HG03196 (cell line): ENCODE measurements around the gene DCUN1D1.

Experiments
- ATAC-seq: cut with Tn5 transposase; IDR thresholded peaks from one replicate; pipeline ENCODE4 v1.9.1; 2021; ENCODE audit not compliant: unreplicated experiment

Gene DCUN1D1

GRCh38 chr3:182937293-182938051 is 42.9 kb downstream of the DCUN1D1 start:
- peak; percentile 91 for ATAC-seq

- no peak for ATAC-seq
Measured at GRCh38 chr3:182936918-182937285, 43.4 kb downstream of the DCUN1D1 start.

GRCh38 chr3:182936239-182936917 is 44.0 kb downstream of the DCUN1D1 start:
- no peak for ATAC-seq

DNA sequence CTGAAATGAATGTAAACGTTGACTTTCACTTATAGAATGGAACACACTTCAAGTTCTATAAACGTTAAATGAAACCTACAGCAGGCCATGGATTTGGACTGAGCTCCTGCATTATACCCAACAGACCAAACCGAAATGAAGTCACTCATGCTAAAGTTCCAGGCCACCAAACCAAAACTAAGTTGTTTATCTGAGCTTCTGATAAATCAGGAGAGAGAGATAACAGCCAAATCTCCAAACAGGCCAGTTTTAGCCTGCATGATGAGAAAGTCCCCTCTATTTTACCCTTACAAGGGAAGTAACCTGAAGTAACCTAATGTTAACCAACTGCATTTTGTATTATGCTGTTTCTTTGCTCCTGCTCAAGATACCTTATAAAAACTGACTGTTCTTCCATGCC is 44.5 kb downstream of the DCUN1D1 start:
- no peak for ATAC-seq

DNA sequence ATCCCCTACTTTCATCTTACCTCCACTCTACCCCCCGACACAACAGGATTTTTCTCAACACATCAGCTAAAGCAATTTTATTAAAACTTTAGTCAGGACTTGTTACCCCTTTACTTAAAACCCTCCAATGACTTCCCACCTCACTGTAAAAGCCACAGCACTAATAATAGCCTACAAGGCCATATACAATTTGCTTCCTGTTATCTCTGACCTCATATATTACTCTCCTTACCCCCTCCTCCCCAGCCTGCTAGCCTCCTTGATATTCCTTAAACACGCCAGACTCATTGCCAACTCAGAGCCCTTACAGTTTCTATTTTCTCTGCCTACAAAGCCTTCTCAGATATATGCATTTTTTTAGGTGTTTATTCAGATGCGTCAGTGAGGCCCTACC is 54.4 kb downstream of the DCUN1D1 start:
- ATAC-seq = peak; percentile 27

DNA sequence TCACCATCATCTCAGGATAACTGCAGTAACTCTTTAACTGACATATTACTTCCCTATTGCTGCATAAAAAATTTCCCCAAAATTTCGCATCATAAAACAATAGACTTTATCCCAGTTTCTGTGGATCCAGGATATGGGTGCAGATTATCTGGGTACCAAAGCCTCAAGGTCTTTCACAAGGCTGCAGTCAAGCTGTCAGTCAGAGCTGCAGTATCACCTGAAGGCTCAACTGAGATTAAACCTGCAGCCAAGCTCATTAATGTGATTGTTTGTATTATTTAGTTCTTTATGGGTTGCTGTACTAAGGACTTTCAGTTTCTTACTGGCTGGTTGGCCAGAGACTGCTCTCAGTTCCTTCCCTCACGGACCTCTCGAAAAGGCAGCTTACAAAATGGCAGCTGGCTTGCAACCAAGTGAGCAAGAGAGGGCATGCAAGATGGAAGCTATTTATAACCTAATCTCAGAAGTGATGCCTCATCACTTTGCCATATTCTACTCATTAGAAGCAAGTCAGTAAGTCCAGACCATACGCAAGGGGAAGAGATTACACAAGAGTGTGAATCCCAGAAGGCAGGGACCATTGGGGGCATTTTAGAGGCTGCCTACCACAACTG is 54.9 kb downstream of the DCUN1D1 start:
- peak; percentile 88 for ATAC-seq

GRCh38 chr3:182921665-182922355 is 58.5 kb downstream of the DCUN1D1 start:
- ATAC-seq = no peak

DNA sequence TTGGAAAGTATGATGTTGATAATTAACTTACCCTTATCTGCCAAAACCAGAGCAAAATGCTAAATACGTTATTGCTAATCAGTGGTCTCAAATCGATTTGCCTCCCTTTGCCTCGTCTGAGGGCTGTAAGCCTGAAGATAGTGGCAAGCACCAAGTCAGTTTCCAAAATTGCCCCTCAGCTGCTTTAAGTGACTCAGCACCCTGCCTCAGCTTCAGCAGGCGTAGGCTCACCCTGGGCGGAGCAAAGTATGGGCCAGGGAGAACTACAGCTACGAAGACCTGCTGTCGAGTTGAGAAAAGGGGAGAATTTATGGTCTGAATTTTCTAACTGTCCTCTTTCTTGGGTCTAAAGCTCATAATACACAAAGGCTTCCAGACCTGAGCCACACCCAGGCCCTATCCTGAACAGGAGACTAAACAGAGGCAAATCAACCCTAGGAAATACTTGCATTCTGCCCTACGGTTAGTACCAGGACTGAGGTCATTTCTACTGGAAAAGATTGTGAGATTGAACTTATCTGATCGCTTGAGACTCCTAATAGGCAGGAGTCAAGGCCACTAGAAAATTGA is 59.7 kb downstream of the DCUN1D1 start:
- ATAC-seq = no peak

- no peak for ATAC-seq
Measured at GRCh38 chr3:182919866-182920357, 60.4 kb downstream of the DCUN1D1 start.

DNA sequence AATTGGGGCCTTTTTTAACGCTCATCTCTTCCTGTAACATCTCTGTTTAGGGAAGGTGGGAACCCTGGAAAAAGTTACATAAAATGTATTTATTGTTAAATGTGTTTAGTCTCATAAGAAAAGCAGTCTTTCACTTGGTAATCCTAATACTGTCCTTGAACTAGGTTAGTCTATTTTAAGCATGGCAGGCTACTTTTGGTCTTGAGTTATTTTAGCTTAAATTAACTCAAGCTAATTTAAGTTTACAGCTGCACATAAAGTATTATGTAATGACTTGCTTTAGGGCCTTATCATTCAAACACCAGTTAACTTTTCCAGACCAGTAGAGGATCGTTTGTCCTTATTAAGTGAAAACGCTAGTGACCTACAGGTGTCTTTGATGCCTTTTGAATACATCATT is 63.2 kb downstream of the DCUN1D1 start:
- ATAC-seq = no peak

GRCh38 chr3:182914341-182914740 is 66.0 kb downstream of the DCUN1D1 start:
- ATAC-seq = peak; percentile 28

- peak; percentile 87 for ATAC-seq
Measured at GRCh38 chr3:182913889-182914288, 66.4 kb downstream of the DCUN1D1 start.

DNA sequence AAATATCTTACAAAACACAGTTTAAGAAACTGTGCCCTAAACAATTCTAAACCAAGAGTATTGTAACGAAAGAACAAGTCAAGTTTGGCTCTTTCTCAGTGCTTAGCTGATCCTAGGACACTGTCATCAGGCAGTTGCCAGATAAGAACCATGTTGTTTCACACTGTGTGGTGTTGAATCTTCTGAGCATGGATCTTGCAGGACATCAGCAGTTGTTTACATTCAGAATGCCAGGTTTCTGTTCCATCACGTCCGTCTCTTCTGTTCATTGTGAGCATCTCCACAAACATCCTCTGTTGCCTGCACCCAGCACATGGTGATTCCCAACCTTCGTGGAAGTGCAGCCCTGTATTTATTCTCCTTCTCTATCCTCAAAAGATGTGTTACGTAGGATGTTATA is 67.9 kb downstream of the DCUN1D1 start:
- no peak for ATAC-seq

- no peak for ATAC-seq
Measured at GRCh38 chr3:182911782-182912111, 68.6 kb downstream of the DCUN1D1 start.

GRCh38 chr3:182910936-182911781 is 69.2 kb downstream of the DCUN1D1 start:
- ATAC-seq = no peak

- no peak for ATAC-seq
Measured at GRCh38 chr3:182909318-182910040, 70.9 kb downstream of the DCUN1D1 start.

GRCh38 chr3:182908471-182908870 is 71.9 kb downstream of the DCUN1D1 start:
- no peak for ATAC-seq

- ATAC-seq = no peak
Measured at GRCh38 chr3:182906036-182906435, 74.3 kb downstream of the DCUN1D1 start.

DNA sequence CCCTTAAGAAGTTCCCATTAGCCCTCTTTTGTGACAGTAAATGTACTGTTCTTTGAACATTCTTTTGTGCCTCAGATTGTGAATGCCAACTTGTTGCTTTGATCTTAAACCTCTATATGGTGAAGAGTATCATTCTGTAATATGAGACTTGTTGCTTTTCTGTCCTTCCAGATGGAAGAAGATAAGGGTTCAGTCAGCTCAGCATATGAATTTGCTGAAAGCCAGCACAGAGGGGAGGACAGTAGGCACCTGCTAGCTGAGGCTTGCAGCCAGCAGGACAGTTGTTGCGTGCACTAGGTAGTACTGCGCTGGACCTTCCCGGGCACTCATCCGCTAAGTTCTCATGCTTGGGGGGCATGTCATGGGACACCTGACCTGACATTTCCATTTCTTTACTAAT is 74.7 kb downstream of the DCUN1D1 start:
- no peak for ATAC-seq

GRCh38 chr3:182904164-182904563 is 76.2 kb downstream of the DCUN1D1 start:
- ATAC-seq = no peak
